ENCODE results near the gene COX8C. TPM values are rescaled to one million over a fixed set of nuclear protein-coding genes. Genes with fewer than 3 reads are reported as not detected.

Gene COX8C
- total RNA-seq, 1 experiment from 2014 or later: not detected

DNA sequence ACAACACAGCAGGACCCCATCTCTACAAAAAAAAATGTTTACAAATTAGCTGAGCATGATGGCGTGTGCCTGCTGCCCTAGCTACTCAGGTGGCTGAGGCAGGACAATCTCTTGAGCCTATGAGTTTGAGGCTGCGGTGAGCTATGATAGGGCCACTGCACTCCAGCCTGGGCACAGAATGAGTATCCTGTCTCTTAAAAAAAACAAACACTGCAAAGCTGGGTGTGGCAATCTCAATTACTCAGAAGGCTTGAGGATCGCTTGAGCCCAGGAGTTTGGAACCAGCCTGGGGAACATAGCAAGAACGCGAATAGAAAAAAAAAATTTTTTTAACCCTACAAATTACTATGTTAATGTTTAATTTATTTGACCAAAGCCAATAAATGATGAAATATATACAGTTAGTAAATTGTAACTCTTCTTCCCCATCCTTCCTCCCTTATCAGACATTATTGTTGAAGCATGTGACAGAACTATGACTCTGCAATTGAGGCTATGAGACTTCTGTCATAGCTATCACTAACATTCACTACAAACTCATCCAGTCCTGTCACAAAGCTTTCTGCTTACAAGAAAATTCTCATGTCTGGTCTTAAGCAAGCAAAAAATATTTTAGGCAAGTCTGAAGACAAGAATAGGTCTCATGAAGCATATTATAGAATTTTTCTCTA lies 23.9 kb upstream of the COX8C start:
- POLR2A ChIA-PET: no interaction called here
- CTCF ChIA-PET: no interaction called here
- Histone ChIP-seq H3K27me3 (ENCODE audit: control insufficient read depth, insufficient read depth, low read length) (no peaks in the 10 kb centered on the region), H3K4me1 (ENCODE audit: control insufficient read depth, insufficient read depth, low read length) (peaks cover 19% of the 10 kb centered on the region), H3K36me3 (ENCODE audit: control insufficient read depth, insufficient read depth, low read length) (no peaks in the 10 kb centered on the region), H3K27ac (ENCODE audit: low read length) (no peak overlapping the region), H3K4me3 (ENCODE audit: low read depth in 2 of 2, low read length in 2 of 2) (no peak overlapping the region), H3K9me3 (ENCODE audit: control insufficient read depth, insufficient read depth, low read depth, low read length) (no peaks in the 10 kb centered on the region)
- BruUV-seq (replicated peaks): no TSS peak
- ATAC-seq (no peak), DNase-seq (ENCODE audit: low read depth, low spot score) (no peak)
- intact Hi-C loops (cut with micrococcal nuclease; ENCODE audit: unreplicated experiment): no loop called here
- TF ChIP-seq, protein P1, sequence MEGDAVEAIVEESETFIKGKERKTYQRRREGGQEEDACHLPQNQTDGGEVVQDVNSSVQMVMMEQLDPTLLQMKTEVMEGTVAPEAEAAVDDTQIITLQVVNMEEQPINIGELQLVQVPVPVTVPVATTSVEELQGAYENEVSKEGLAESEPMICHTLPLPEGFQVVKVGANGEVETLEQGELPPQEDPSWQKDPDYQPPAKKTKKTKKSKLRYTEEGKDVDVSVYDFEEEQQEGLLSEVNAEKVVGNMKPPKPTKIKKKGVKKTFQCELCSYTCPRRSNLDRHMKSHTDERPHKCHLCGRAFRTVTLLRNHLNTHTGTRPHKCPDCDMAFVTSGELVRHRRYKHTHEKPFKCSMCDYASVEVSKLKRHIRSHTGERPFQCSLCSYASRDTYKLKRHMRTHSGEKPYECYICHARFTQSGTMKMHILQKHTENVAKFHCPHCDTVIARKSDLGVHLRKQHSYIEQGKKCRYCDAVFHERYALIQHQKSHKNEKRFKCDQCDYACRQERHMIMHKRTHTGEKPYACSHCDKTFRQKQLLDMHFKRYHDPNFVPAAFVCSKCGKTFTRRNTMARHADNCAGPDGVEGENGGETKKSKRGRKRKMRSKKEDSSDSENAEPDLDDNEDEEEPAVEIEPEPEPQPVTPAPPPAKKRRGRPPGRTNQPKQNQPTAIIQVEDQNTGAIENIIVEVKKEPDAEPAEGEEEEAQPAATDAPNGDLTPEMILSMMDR (IDR thresholded peaks at IDR 0.05): no peak
- TF ChIP-seq POLR2AphosphoS5 (IDR thresholded peaks at IDR 0.05; ENCODE audit: low read depth, low read length) (no peak), REST (IDR thresholded peaks at IDR 0.05; ENCODE audit: insufficient read depth in 1 of 2, low read depth in 2 of 2, low read length in 1 of 2) (no peak), TCF7L2 (IDR thresholded peaks at IDR 0.05; ENCODE audit: low read depth, low read length) (no peak), SIN3A (IDR thresholded peaks at IDR 0.05; ENCODE audit: borderline replicate concordance, insufficient read depth, low read depth, low read length) (no peak)
- in situ Hi-C loops (cut with HindIII; ENCODE audit: low pct_unique_long_range_greater_than_20kb, low sequenced_read_pairs): no loop called here

DNA sequence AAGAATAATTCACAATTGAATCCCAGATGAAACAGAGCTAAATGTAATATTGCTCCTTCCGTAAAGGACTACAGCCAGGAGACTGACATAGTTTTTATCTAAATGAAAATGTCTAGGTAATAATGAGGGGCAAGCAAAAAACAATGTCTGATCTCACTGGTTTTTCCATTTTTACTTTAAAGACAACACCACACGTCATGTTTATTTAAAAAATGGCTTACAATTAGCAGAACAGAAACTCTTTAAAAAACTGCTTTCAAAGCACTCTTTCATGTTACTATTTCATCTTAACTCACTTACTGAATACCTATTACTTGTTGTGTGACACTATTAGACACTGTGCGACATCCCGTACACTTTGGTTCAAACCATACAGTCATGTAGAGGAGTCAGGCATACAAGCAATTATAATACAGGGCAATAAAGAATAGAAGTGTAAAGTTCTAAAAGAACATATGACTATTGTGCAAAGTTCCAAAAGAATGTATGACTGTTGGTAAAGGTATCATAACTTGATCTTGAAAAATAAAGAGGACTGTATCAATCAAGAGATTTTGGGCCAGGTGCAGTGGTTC lies 23.3 kb upstream of the COX8C start:
- TF ChIP-seq SIN3A (IDR thresholded peaks at IDR 0.05; ENCODE audit: borderline replicate concordance, insufficient read depth, low read depth, low read length) (no peak), REST (IDR thresholded peaks at IDR 0.05; ENCODE audit: insufficient read depth in 1 of 2, low read depth in 2 of 2, low read length in 1 of 2) (no peak), POLR2AphosphoS5 (IDR thresholded peaks at IDR 0.05; ENCODE audit: low read depth, low read length) (no peak), TCF7L2 (IDR thresholded peaks at IDR 0.05; ENCODE audit: low read depth, low read length) (no peak)
- TF ChIP-seq, protein P1 (IDR thresholded peaks at IDR 0.05): no peak
- ChIA-PET POLR2A (no interaction called here), CTCF (no interaction called here)
- no TSS peak for BruUV-seq (replicated peaks)
- Histone ChIP-seq H3K36me3 (ENCODE audit: control insufficient read depth, insufficient read depth, low read length) (no peaks in the 10 kb centered on the region), H3K27ac (ENCODE audit: low read length) (no peak overlapping the region), H3K27me3 (ENCODE audit: control insufficient read depth, insufficient read depth, low read length) (no peaks in the 10 kb centered on the region), H3K4me3 (ENCODE audit: low read depth in 2 of 2, low read length in 2 of 2) (no peak overlapping the region), H3K9me3 (ENCODE audit: control insufficient read depth, insufficient read depth, low read depth, low read length) (no peaks in the 10 kb centered on the region), H3K4me1 (ENCODE audit: control insufficient read depth, insufficient read depth, low read length) (peaks cover 13% of the 10 kb centered on the region)
- intact Hi-C loops (cut with micrococcal nuclease; ENCODE audit: unreplicated experiment): no loop called here
- in situ Hi-C loops (cut with HindIII; ENCODE audit: low pct_unique_long_range_greater_than_20kb, low sequenced_read_pairs): no loop called here
- no peak for ATAC-seq
- no peak for DNase-seq (ENCODE audit: low read depth, low spot score)
